A673 (cell line): Measurements from ENCODE around the gene SPIB. TPM values are rescaled to one million over a fixed set of nuclear protein-coding genes. Genes with fewer than 3 reads are reported as not detected.

Experiments used
- BruUV-seq: library from RNA; stranded (reverse); fragments of 400-500 nt; replicated peaks from 2 replicates; lab custom pipeline; 2021; lab: Mats Ljungman, UMichigan
- CTCF ChIA-PET: fragments of 300-600 bp; sonication (Branson Sonifier 250); formaldehyde crosslinking; loops from one replicate; lab custom pipeline; 2022; ENCODE audit warnings: antibody characterized with exemption; lab: Charles Lee
- POLR2A ChIA-PET: fragments of 300-600 bp; sonication (Branson Sonifier 250); formaldehyde crosslinking; loops from one replicate; lab custom pipeline; 2022; ENCODE audit warnings: antibody characterized with exemption; ENCODE audit not compliant: low non-redundant PET; lab: Charles Lee
- DNase-seq: peaks from one replicate; pipeline ENCODE4 v3.0.0-alpha.2; 2015; ENCODE audit warnings: low spot score
- H3K27ac ChIP-seq: fragments of 200-600 bp; sonication (generic); 2 replicates; pipeline ENCODE4 v1.5.1; 2016; ENCODE audit warnings: mixed run types, low read depth, mild to moderate bottlenecking, mixed read lengths, antibody characterized with exemption, low read length; ENCODE audit not compliant: poor library complexity, severe bottlenecking
- H3K27me3 ChIP-seq: fragments of 200-600 bp; sonication (generic); replicated peaks from 2 replicates; pipeline ENCODE4 v1.6.1; 2017; ENCODE audit warnings: mixed run types, low read depth, mild to moderate bottlenecking, mixed read lengths, antibody characterized with exemption, low read length; ENCODE audit not compliant: insufficient read depth, poor library complexity
- H3K36me3 ChIP-seq: fragments of 200-600 bp; sonication (generic); 2 replicates; pipeline ENCODE4 v1.6.1; 2016; ENCODE audit warnings: mixed run types, mild to moderate bottlenecking, mixed read lengths, antibody characterized with exemption, low read length; ENCODE audit not compliant: insufficient read depth, poor library complexity, severe bottlenecking
- H3K4me1 ChIP-seq: fragments of 200-600 bp; sonication (generic); 2 replicates; pipeline ENCODE4 v1.6.1; 2017; ENCODE audit warnings: mixed run types, mild to moderate bottlenecking, mixed read lengths, antibody characterized with exemption, low read length; ENCODE audit not compliant: insufficient read depth, poor library complexity, severe bottlenecking
- H3K4me3 ChIP-seq: fragments of 200-600 bp; sonication (generic); 2 replicates; pipeline ENCODE4 v1.5.1; 2016; ENCODE audit warnings: low read depth, mixed run types, mild to moderate bottlenecking, mixed read lengths, low read length; ENCODE audit not compliant: poor library complexity, severe bottlenecking
- H3K9me3 ChIP-seq: fragments of 200-600 bp; sonication (generic); 2 replicates; pipeline ENCODE4 v1.6.1; 2016; ENCODE audit warnings: mixed run types, low read depth, mild to moderate bottlenecking, mixed read lengths, antibody characterized with exemption, low read length; ENCODE audit not compliant: poor library complexity, severe bottlenecking
- EZH2 ChIP-seq: fragments of 200-600 bp; sonication (generic); IDR thresholded peaks from 2 replicates; pipeline ENCODE4 v1.6.1; 2017; ENCODE audit warnings: borderline replicate concordance, low read depth, mild to moderate bottlenecking, mixed read lengths, antibody characterized with exemption, low read length; ENCODE audit not compliant: poor library complexity, severe bottlenecking
- intact Hi-C: fragments of 100-400 bp; cut with micrococcal nuclease; formaldehyde crosslinking; loops from one replicate; pipeline ENCODE4 v1.10.0; 2022; ENCODE audit not compliant: unreplicated experiment
- total RNA-seq: library from RNA; stranded (reverse); gene quantifications from 2 replicates; pipeline ENCODE4 v1.2.3, GENCODE V29; 2021
- TF ChIP-seq, protein P1 (sequence below): fragments of 300-800, 200-600 bp; sonication (generic); conservative IDR thresholded peaks from 2 replicates; pipeline ENCODE4 v1.5.1; 2017; ENCODE audit warnings: low read depth, mild to moderate bottlenecking, antibody characterized with exemption, low read length, moderate library complexity, mixed read lengths

Gene SPIB
- total RNA-seq, 1 experiment from 2014 or later, result 0.75 TPM

DNA sequence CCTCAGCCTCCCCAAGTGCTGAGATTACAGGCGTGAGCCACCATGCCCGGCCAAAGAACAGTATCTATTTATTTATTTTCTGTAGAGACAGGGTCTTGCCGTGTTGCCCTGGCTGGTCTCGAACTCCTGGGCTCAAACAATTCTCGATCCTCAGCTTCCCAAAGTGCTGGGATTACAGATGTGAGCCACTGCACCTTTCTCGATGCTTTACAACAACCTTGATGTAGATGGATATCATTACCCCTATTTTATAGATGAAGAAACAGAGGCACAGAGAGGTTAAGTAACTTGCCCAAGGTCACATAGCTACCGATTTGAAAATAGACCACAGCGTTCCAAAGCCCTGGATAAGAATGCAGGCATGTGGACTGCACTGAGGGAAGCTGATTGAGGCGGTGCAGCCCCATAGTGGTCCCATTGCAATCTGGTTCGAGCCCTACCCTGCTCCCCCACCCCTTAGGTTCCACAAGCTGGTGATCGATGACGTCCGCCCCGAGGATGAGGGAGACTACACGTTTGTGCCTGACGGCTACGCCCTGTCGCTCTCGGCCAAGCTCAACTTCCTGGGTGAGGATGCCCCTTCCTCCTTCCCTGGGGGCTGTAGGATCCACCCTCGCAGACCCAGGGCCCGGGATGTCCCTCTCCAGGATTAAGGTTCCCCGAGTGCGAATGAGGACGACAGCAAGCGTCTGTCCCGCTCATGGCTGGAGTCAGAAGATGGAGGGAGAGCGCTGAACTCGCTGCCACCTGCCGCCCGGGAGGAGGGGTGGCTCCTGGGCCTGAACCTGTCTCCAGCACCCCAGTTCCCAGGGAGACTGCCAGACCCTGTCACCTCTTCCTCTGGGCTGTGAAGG, 31.9 kb downstream of the SPIB start:
- intact Hi-C loops, result no loop called here
- no peaks in the 10 kb centered on the region for H3K9me3 ChIP-seq
- BruUV-seq, result no TSS peak
- H3K27ac ChIP-seq, result no peak overlapping the region
- ChIA-PET POLR2A (no interaction called here), CTCF (no interaction called here)
- DNase-seq, result no peak
- H3K4me1 ChIP-seq, result no peaks in the 10 kb centered on the region
- TF ChIP-seq EZH2, result no peak
- TF ChIP-seq, protein P1, sequence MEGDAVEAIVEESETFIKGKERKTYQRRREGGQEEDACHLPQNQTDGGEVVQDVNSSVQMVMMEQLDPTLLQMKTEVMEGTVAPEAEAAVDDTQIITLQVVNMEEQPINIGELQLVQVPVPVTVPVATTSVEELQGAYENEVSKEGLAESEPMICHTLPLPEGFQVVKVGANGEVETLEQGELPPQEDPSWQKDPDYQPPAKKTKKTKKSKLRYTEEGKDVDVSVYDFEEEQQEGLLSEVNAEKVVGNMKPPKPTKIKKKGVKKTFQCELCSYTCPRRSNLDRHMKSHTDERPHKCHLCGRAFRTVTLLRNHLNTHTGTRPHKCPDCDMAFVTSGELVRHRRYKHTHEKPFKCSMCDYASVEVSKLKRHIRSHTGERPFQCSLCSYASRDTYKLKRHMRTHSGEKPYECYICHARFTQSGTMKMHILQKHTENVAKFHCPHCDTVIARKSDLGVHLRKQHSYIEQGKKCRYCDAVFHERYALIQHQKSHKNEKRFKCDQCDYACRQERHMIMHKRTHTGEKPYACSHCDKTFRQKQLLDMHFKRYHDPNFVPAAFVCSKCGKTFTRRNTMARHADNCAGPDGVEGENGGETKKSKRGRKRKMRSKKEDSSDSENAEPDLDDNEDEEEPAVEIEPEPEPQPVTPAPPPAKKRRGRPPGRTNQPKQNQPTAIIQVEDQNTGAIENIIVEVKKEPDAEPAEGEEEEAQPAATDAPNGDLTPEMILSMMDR, result no peak
- no peaks in the 10 kb centered on the region for H3K36me3 ChIP-seq
- no peaks in the 10 kb centered on the region for H3K27me3 ChIP-seq
- no peak overlapping the region for H3K4me3 ChIP-seq

DNA sequence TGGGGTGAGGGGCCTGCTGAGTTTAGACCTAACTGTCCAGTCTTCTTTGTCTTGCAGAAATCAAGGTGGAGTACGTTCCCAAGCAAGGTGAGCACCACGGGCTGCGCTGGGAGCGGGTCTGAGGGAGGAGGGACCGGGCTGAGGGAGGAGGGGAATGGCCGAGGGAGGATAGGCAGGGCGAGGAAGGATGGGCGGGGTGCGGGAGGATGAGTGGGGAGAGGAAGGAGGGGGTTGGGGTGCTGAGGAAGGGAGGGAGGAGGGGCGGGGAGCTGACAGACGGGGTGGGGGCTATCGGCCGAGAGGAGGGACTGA, 32.4 kb downstream of the SPIB start:
- Histone ChIP-seq H3K4me1 (no peaks in the 10 kb centered on the region), H3K4me3 (no peak overlapping the region), H3K27me3 (no peaks in the 10 kb centered on the region), H3K9me3 (no peaks in the 10 kb centered on the region), H3K27ac (no peak overlapping the region), H3K36me3 (no peaks in the 10 kb centered on the region)
- ChIA-PET POLR2A (no interaction called here), CTCF (no interaction called here)
- intact Hi-C loops, result no loop called here
- no peak for DNase-seq
- no TSS peak for BruUV-seq
- TF ChIP-seq, protein P1, result no peak
- TF ChIP-seq EZH2, result no peak

DNA sequence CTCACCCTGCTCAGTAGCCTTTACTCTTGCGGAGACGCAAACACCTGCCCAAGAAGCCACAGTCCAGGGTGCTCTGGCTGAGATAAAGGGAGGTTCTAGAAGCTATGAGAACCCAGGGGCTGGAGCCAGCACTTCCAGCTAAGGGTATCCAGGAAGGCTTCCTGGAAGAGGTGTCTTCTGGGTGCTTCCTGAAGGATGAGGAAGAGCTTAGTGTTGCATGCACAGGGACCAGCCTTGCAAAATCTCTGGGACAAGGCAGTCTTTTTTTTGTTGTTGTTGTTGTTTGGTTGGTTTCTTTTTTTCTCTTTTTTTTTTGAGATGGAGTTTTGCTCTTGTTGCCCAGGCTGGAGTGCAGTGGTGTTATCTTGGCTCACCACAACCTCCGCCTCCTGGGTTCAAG, 34.5 kb downstream of the SPIB start:
- Histone ChIP-seq H3K4me3 (no peak overlapping the region), H3K27ac (no peak overlapping the region), H3K27me3 (no peaks in the 10 kb centered on the region), H3K4me1 (peaks cover under 1% of the 10 kb centered on the region), H3K36me3 (no peaks in the 10 kb centered on the region), H3K9me3 (no peaks in the 10 kb centered on the region)
- DNase-seq, result no peak
- BruUV-seq, result no TSS peak
- TF ChIP-seq EZH2, result no peak
- TF ChIP-seq, protein P1, result no peak
- POLR2A ChIA-PET, result no interaction called here
- CTCF ChIA-PET, result interaction anchor here (0.5 kb wide), 1 partner anchor 249 kb away, joined by 3 read pairs; no protein-coding TSS in a partner anchor
- intact Hi-C loops, result no loop called here
